ENCODE results near the gene POC1A.
"Not testable (repeated sequence)": the region's sequence is repeated elsewhere in the genome, so short reads cannot be mapped to it uniquely, and the experiment has no call there.

The POC1A gene

DNA sequence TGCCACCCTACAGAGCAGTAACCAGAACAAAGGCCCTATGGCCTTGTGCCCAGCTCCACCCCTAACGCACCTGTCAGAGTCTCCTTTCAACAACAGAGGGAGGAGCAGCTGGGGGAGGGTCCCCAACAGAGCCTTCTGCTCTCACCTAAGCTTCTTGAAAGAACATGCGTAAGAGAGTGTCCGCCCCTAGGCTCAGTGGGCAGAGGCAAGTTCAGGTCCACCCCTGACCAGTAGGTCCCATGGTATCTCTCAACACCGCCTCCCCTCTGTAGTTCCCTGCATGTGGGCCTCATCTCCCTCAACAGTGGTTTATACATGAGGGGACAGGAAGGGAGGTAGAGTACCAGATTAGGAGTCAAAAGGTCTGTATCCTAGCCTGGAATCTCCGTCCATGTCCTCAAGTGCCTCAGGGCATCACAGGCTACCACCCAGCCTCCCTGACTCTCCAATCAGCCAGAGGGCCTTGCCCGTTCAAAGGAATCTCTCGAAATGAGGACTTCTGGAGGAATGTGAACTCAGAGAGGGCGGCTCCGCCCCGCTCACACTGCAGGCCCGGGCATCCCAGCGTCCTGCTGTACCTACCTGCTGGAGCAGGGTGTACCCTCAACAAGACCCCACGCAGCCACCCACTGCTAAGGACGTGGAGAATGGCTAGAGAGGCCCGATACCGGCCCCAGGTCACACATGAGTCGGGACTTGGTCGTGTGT, 680 bp downstream of the POC1A start:
- peak overlapping the region; percentile 56 to 84 (median 81) for H3K4me3 ChIP-seq (ENCODE audit: low read depth in 1 of 5, low read length in 5 of 5)
- H3K9ac ChIP-seq (ENCODE audit: low read length in 5 of 5): peak overlapping the region in 4 of 5 donors; percentile 83 to 94 (median 86)
- H3K4me1 ChIP-seq (ENCODE audit: control insufficient read depth in 5 of 5, insufficient read depth in 5 of 5, low read length in 5 of 5): peaks cover 4 to 18% (median 11%) of the 10 kb centered on the region in 5 donors
- H3K9me3 ChIP-seq (ENCODE audit: control insufficient read depth in 5 of 5, low read length in 5 of 5): no peaks in the 10 kb centered on the region
- peak overlapping the region; percentile 85 for H3K27ac ChIP-seq (ENCODE audit: low read depth, low read length)
- H3K27me3 ChIP-seq (ENCODE audit: control insufficient read depth in 5 of 5, insufficient read depth in 4 of 5, low read length in 5 of 5): no peaks in the 10 kb centered on the region
- peaks cover 0 to 3% (median 0%) of the 10 kb centered on the region in 5 donors for H3K36me3 ChIP-seq (ENCODE audit: control insufficient read depth in 5 of 5, insufficient read depth in 5 of 5, low read length in 5 of 5)

DNA sequence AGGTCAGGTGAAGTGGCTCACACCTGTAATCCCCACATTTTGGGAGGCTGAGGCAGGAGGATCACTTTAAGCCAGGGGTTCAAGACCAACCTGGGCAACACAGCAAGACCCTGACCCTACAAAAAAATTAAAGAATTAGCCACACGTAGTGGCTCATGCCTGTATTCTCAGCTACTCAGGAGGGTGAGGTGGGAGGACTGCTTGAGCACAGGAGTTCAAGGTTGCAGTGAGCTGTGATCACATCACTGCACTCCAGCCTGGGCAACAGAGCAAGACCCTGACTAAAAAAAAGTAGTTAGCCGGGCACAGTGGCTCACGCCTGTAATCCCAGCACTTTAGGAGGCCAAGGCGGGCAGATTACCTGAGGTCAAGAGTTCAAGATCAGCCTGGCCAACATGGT, 2.2 kb downstream of the POC1A start:
- not testable (repeated sequence) for H3K27me3 ChIP-seq (ENCODE audit: control insufficient read depth in 5 of 5, insufficient read depth in 4 of 5, low read length in 5 of 5); H3K9me3 ChIP-seq (ENCODE audit: control insufficient read depth in 5 of 5, low read length in 5 of 5); H3K4me3 ChIP-seq (ENCODE audit: low read depth in 1 of 5, low read length in 5 of 5); H3K36me3 ChIP-seq (ENCODE audit: control insufficient read depth in 5 of 5, insufficient read depth in 5 of 5, low read length in 5 of 5); H3K27ac ChIP-seq (ENCODE audit: low read depth, low read length); H3K9ac ChIP-seq (ENCODE audit: low read length in 5 of 5)
- H3K4me1 ChIP-seq (ENCODE audit: control insufficient read depth in 5 of 5, insufficient read depth in 5 of 5, low read length in 5 of 5): peaks cover 4 to 18% (median 11%) of the 10 kb centered on the region in 5 donors

DNA sequence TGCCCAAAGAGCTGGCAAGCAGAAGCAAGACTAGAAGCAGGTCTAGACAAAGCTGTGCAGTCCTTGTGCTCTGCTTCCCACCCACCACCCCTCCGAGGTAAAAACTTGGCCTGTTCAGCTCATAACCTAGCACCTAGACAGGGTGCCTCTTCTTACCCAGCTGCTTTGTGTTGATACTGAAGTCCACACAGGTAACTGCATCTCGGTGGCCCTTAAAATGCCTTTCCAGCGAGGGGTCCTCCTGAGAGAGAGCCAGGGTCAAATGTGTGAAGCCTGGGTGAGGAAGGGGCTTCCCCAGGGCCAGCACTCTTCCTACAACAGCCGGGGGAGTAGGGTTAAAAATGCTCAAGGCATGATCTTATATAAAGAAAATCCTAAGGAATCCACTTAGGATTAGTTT, 3.4 kb downstream of the POC1A start:
- no peak overlapping the region for H3K27ac ChIP-seq (ENCODE audit: low read depth, low read length)
- no peak overlapping the region for H3K4me3 ChIP-seq (ENCODE audit: low read depth in 1 of 5, low read length in 5 of 5)
- peaks cover 0 to 6% (median 0%) of the 10 kb centered on the region in 5 donors for H3K36me3 ChIP-seq (ENCODE audit: control insufficient read depth in 5 of 5, insufficient read depth in 5 of 5, low read length in 5 of 5)
- H3K9me3 ChIP-seq (ENCODE audit: control insufficient read depth in 5 of 5, low read length in 5 of 5): no peaks in the 10 kb centered on the region
- H3K4me1 ChIP-seq (ENCODE audit: control insufficient read depth in 5 of 5, insufficient read depth in 5 of 5, low read length in 5 of 5): peaks cover 4 to 18% (median 11%) of the 10 kb centered on the region in 5 donors
- no peak overlapping the region for H3K9ac ChIP-seq (ENCODE audit: low read length in 5 of 5)
- H3K27me3 ChIP-seq (ENCODE audit: control insufficient read depth in 5 of 5, insufficient read depth in 4 of 5, low read length in 5 of 5): no peaks in the 10 kb centered on the region

DNA sequence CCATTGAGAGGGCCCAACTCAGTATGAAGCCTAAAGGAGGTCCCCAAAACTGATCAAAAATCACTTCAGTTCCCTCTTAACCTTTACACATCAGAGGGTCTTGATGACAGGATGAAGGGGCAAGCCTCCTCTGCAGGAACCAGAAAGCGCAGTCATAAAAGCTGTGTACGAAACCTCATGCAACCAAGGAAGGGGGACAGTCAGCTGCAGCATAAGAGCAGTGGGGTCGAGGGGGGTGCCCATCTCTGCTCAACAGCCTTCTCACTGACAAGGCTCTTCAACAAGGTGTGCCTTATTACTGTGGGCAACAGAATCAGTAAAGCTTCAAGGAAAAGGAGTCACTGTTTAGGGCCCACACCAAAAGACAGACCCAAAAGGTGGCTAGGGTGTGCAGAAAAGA, 3.9 kb downstream of the POC1A start:
- no peak overlapping the region for H3K9ac ChIP-seq (ENCODE audit: low read length in 5 of 5)
- H3K27me3 ChIP-seq (ENCODE audit: control insufficient read depth in 5 of 5, insufficient read depth in 4 of 5, low read length in 5 of 5): no peaks in the 10 kb centered on the region
- H3K4me1 ChIP-seq (ENCODE audit: control insufficient read depth in 5 of 5, insufficient read depth in 5 of 5, low read length in 5 of 5): peaks cover 4 to 18% (median 11%) of the 10 kb centered on the region in 5 donors
- H3K9me3 ChIP-seq (ENCODE audit: control insufficient read depth in 5 of 5, low read length in 5 of 5): no peaks in the 10 kb centered on the region
- H3K27ac ChIP-seq (ENCODE audit: low read depth, low read length): no peak overlapping the region
- no peak overlapping the region for H3K4me3 ChIP-seq (ENCODE audit: low read depth in 1 of 5, low read length in 5 of 5)
- peaks cover 0 to 10% (median 2%) of the 10 kb centered on the region in 5 donors for H3K36me3 ChIP-seq (ENCODE audit: control insufficient read depth in 5 of 5, insufficient read depth in 5 of 5, low read length in 5 of 5)

DNA sequence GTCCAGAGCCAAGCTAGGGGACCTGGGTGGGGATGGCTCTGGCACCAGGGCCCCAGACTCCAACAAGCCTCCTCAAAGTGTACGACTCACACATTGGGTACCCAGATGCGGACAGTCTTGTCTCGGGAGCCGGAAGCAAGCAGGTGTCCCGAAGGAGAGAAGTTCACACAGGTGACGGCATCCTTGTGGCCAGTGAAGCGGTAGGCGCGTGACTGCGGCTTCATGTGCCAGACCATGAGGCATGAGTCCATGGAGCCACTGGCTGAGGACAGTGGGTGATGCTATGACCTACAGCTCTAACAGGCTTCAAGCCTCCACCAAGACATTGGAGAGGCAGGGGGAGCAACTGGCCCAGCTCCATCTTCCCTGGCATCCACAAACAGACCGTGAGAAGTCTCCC, 4.5 kb downstream of the POC1A start:
- no peaks in the 10 kb centered on the region for H3K27me3 ChIP-seq (ENCODE audit: control insufficient read depth in 5 of 5, insufficient read depth in 4 of 5, low read length in 5 of 5)
- H3K4me1 ChIP-seq (ENCODE audit: control insufficient read depth in 5 of 5, insufficient read depth in 5 of 5, low read length in 5 of 5): peaks cover 4 to 14% (median 8%) of the 10 kb centered on the region in 5 donors
- H3K9ac ChIP-seq (ENCODE audit: low read length in 5 of 5): no peak overlapping the region
- H3K4me3 ChIP-seq (ENCODE audit: low read depth in 1 of 5, low read length in 5 of 5): no peak overlapping the region
- peaks cover 0 to 10% (median 2%) of the 10 kb centered on the region in 5 donors for H3K36me3 ChIP-seq (ENCODE audit: control insufficient read depth in 5 of 5, insufficient read depth in 5 of 5, low read length in 5 of 5)
- no peak overlapping the region for H3K27ac ChIP-seq (ENCODE audit: low read depth, low read length)
- H3K9me3 ChIP-seq (ENCODE audit: control insufficient read depth in 5 of 5, low read length in 5 of 5): no peaks in the 10 kb centered on the region

DNA sequence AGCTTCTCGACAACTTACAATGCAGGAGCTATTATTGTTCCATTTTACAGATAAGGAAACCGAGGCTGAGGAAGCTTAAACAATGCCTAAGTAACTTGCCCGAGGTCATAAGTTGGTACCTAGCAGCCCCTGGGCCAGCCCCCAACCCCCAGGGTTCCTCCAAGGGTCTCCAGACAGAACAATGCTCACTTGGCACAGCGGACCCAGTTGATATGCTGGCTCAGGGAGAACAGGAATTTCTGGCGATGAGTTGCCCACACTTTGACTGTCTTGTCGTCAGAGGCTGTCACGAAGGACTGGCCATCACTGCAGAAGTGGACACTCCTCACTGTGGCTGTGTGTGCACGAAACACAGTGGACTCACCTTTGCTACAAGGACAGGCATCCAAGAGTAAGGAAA, 5.2 kb downstream of the POC1A start:
- H3K4me3 ChIP-seq (ENCODE audit: low read depth in 1 of 5, low read length in 5 of 5): no peak overlapping the region
- H3K9me3 ChIP-seq (ENCODE audit: control insufficient read depth in 5 of 5, low read length in 5 of 5): no peaks in the 10 kb centered on the region
- H3K36me3 ChIP-seq (ENCODE audit: control insufficient read depth in 5 of 5, insufficient read depth in 5 of 5, low read length in 5 of 5): peaks cover 0 to 10% (median 2%) of the 10 kb centered on the region in 5 donors
- no peaks in the 10 kb centered on the region for H3K27me3 ChIP-seq (ENCODE audit: control insufficient read depth in 5 of 5, insufficient read depth in 4 of 5, low read length in 5 of 5)
- no peak overlapping the region for H3K9ac ChIP-seq (ENCODE audit: low read length in 5 of 5)
- peaks cover 6 to 13% (median 9%) of the 10 kb centered on the region in 5 donors for H3K4me1 ChIP-seq (ENCODE audit: control insufficient read depth in 5 of 5, insufficient read depth in 5 of 5, low read length in 5 of 5)
- no peak overlapping the region for H3K27ac ChIP-seq (ENCODE audit: low read depth, low read length)

DNA sequence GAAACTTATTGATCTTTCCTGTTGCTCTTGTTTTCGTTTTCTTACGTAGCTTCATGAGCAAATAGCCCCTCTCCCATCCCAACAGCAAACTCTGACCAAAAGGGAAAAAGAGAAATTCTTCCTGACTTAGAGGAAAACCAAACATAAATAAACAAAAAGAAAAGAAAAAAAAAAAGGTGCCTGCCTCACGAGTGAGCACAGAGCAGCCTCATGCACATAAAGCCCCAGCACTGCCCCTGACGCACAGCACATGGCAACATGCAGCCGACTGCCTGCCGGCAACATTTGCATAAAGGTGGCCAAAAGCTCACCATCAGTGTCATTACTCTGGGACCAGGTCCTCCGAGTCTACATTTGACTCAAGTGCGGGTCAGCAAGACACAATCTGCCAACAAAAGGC, 6.4 kb downstream of the POC1A start:
- peaks cover 0 to 10% (median 2%) of the 10 kb centered on the region in 5 donors for H3K36me3 ChIP-seq (ENCODE audit: control insufficient read depth in 5 of 5, insufficient read depth in 5 of 5, low read length in 5 of 5)
- peaks cover 0 to 5% (median 4%) of the 10 kb centered on the region in 5 donors for H3K4me1 ChIP-seq (ENCODE audit: control insufficient read depth in 5 of 5, insufficient read depth in 5 of 5, low read length in 5 of 5)
- H3K9me3 ChIP-seq (ENCODE audit: control insufficient read depth in 5 of 5, low read length in 5 of 5): no peaks in the 10 kb centered on the region
- H3K27me3 ChIP-seq (ENCODE audit: control insufficient read depth in 5 of 5, insufficient read depth in 4 of 5, low read length in 5 of 5): no peaks in the 10 kb centered on the region
- no peak overlapping the region for H3K27ac ChIP-seq (ENCODE audit: low read depth, low read length)
- H3K9ac ChIP-seq (ENCODE audit: low read length in 5 of 5): no peak overlapping the region
- H3K4me3 ChIP-seq (ENCODE audit: low read depth in 1 of 5, low read length in 5 of 5): no peak overlapping the region

DNA sequence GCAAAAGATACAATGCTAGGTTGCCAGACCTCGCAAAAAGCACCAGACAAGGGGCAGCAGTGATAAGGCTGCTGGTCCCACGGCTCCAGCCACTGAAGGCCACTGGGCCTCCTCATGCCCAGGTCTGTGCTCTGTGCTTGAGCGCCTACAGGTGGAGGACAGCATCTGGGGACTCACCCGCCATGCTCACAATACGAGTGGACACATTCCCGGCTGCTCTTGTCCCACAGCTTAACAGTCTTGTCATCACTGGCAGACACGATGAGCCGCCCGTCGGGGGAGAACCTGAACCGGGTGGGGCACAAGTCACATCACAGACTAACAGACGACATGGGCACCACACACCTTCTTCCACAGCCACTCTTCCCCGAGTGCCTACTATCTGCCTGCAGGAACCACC, 7.4 kb downstream of the POC1A start:
- no peaks in the 10 kb centered on the region for H3K27me3 ChIP-seq (ENCODE audit: control insufficient read depth in 5 of 5, insufficient read depth in 4 of 5, low read length in 5 of 5)
- H3K9me3 ChIP-seq (ENCODE audit: control insufficient read depth in 5 of 5, low read length in 5 of 5): no peaks in the 10 kb centered on the region
- peaks cover 0 to 5% (median 4%) of the 10 kb centered on the region in 5 donors for H3K4me1 ChIP-seq (ENCODE audit: control insufficient read depth in 5 of 5, insufficient read depth in 5 of 5, low read length in 5 of 5)
- no peak overlapping the region for H3K9ac ChIP-seq (ENCODE audit: low read length in 5 of 5)
- no peak overlapping the region for H3K4me3 ChIP-seq (ENCODE audit: low read depth in 1 of 5, low read length in 5 of 5)
- no peak overlapping the region for H3K27ac ChIP-seq (ENCODE audit: low read depth, low read length)
- H3K36me3 ChIP-seq (ENCODE audit: control insufficient read depth in 5 of 5, insufficient read depth in 5 of 5, low read length in 5 of 5): peaks cover 0 to 13% (median 2%) of the 10 kb centered on the region in 5 donors

DNA sequence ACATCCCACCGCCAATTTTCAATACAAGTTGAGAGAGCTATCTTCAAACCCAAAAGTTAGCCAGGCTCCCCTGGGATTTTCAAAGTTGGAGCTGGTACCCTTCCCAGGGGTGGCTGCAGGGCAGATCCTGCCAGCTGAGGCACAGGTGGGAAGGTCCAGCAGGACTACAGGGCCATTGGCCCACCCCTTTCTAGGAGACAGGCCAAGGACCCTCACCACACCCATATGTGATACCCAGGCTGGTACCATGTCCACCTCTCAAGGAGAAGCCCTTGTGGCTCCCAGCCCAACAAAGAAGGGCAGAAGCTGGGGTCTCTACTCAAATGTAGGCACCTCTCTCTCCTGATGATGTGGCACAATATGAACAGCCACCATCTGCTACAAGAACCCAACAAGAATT, 8.0 kb downstream of the POC1A start:
- Histone ChIP-seq H3K36me3 (ENCODE audit: control insufficient read depth in 5 of 5, insufficient read depth in 5 of 5, low read length in 5 of 5) (peaks cover 0 to 13% (median 2%) of the 10 kb centered on the region in 5 donors), H3K9me3 (ENCODE audit: control insufficient read depth in 5 of 5, low read length in 5 of 5) (no peaks in the 10 kb centered on the region), H3K27ac (ENCODE audit: low read depth, low read length) (no peak overlapping the region), H3K9ac (ENCODE audit: low read length in 5 of 5) (no peak overlapping the region), H3K4me1 (ENCODE audit: control insufficient read depth in 5 of 5, insufficient read depth in 5 of 5, low read length in 5 of 5) (peaks cover 0 to 5% (median 4%) of the 10 kb centered on the region in 5 donors), H3K4me3 (ENCODE audit: low read depth in 1 of 5, low read length in 5 of 5) (no peak overlapping the region), H3K27me3 (ENCODE audit: control insufficient read depth in 5 of 5, insufficient read depth in 4 of 5, low read length in 5 of 5) (no peaks in the 10 kb centered on the region)

DNA sequence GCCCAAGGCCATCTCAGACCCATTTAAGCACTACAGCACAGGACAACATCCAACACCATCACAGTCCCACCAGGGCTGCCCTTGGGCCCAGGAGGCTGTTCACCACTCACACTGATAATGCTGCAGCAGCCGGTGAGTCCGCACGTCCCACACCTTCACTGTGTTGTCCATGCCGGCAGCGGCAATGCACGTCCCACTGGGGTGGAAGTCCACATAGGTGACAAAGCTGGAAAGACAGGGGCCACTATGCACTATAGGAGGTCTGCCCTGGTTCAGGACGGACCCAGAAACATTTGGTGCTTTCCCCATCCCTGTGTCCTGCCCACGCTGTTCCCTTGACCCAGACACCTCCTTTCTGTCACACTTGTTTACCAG, 8.5 kb downstream of the POC1A start:
- H3K4me3 ChIP-seq (ENCODE audit: low read depth in 1 of 5, low read length in 5 of 5): no peak overlapping the region
- H3K9me3 ChIP-seq (ENCODE audit: control insufficient read depth in 5 of 5, low read length in 5 of 5): no peaks in the 10 kb centered on the region
- H3K4me1 ChIP-seq (ENCODE audit: control insufficient read depth in 5 of 5, insufficient read depth in 5 of 5, low read length in 5 of 5): peaks cover 0 to 5% (median 4%) of the 10 kb centered on the region in 5 donors
- H3K27me3 ChIP-seq (ENCODE audit: control insufficient read depth in 5 of 5, insufficient read depth in 4 of 5, low read length in 5 of 5): no peaks in the 10 kb centered on the region
- peaks cover 0 to 13% (median 2%) of the 10 kb centered on the region in 5 donors for H3K36me3 ChIP-seq (ENCODE audit: control insufficient read depth in 5 of 5, insufficient read depth in 5 of 5, low read length in 5 of 5)
- H3K27ac ChIP-seq (ENCODE audit: low read depth, low read length): no peak overlapping the region
- no peak overlapping the region for H3K9ac ChIP-seq (ENCODE audit: low read length in 5 of 5)

Data from subcutaneous abdominal adipose tissue (tissue), 5 donors.